HG03159 (cell line): ENCODE results near the gene TMEM200B.
"Not testable (repeated sequence)": the region's sequence is repeated elsewhere in the genome, so short reads cannot be mapped to it uniquely, and the experiment has no call there.

Experiments
- ATAC-seq: cut with Tn5 transposase; IDR thresholded peaks from one replicate; pipeline ENCODE4 v1.9.1; 2021; ENCODE audit warnings: mild to moderate bottlenecking, moderate library complexity; ENCODE audit not compliant: unreplicated experiment

The TMEM200B gene

GRCh38 chr1:29123887-29124365 lies at the start of gene TMEM200B:
Gene TMEM200B, minus strand, starts transcription at chr1:29123903. Its CDS starts 2,075 bp downstream, at chr1:29121828.
- no peak for ATAC-seq

GRCh38 chr1:29172415-29172939 lies 48.8 kb upstream of the TMEM200B start:
- ATAC-seq: no peak

GRCh38 chr1:29171521-29171920 lies 47.8 kb upstream of the TMEM200B start:
- ATAC-seq: no peak

GRCh38 chr1:29171089-29171488 lies 47.4 kb upstream of the TMEM200B start:
- ATAC-seq: no peak

GRCh38 chr1:29169976-29170375 lies 46.3 kb upstream of the TMEM200B start:
- no peak for ATAC-seq

GRCh38 chr1:29167904-29168303 lies 44.2 kb upstream of the TMEM200B start:
- no peak for ATAC-seq

- ATAC-seq: no peak
Observed at GRCh38 chr1:29166291-29166878, 42.7 kb upstream of the TMEM200B start.

- ATAC-seq: no peak
Observed at GRCh38 chr1:29164588-29164987, 40.9 kb upstream of the TMEM200B start.

GRCh38 chr1:29162476-29163138 lies 38.9 kb upstream of the TMEM200B start:
- ATAC-seq: no peak

GRCh38 chr1:29162025-29162424 lies 38.3 kb upstream of the TMEM200B start:
- no peak for ATAC-seq

GRCh38 chr1:29159773-29160172 lies 36.1 kb upstream of the TMEM200B start:
- no peak for ATAC-seq

GRCh38 chr1:29157269-29157601 lies 33.5 kb upstream of the TMEM200B start:
- no peak for ATAC-seq

GRCh38 chr1:29156543-29157268 lies 33.0 kb upstream of the TMEM200B start:
- no peak for ATAC-seq

GRCh38 chr1:29152046-29152805 lies 28.5 kb upstream of the TMEM200B start:
- ATAC-seq: no peak

- not testable (repeated sequence) for ATAC-seq
Observed at GRCh38 chr1:29150346-29150745, 26.6 kb upstream of the TMEM200B start.

GRCh38 chr1:29148656-29149491 lies 25.2 kb upstream of the TMEM200B start:
- no peak for ATAC-seq

GRCh38 chr1:29145739-29146437 lies 22.2 kb upstream of the TMEM200B start:
- no peak for ATAC-seq

GRCh38 chr1:29144178-29144577 lies 20.5 kb upstream of the TMEM200B start:
- no peak for ATAC-seq

GRCh38 chr1:29142714-29143113 lies 19.0 kb upstream of the TMEM200B start:
- no peak for ATAC-seq
